NCI-H1417 (cell line): ENCODE data around the gene ERVV-1.
"Not testable (repeated sequence)": the region's sequence is repeated elsewhere in the genome, so short reads cannot be mapped to it uniquely, and the experiment has no call there.

ENCODE experiments used
- DNase-seq, 3 experiments: peaks; one replicate each; lab custom pipeline; 2025; lab: John Stamatoyannopoulos, UW

Gene ERVV-1, protein sequence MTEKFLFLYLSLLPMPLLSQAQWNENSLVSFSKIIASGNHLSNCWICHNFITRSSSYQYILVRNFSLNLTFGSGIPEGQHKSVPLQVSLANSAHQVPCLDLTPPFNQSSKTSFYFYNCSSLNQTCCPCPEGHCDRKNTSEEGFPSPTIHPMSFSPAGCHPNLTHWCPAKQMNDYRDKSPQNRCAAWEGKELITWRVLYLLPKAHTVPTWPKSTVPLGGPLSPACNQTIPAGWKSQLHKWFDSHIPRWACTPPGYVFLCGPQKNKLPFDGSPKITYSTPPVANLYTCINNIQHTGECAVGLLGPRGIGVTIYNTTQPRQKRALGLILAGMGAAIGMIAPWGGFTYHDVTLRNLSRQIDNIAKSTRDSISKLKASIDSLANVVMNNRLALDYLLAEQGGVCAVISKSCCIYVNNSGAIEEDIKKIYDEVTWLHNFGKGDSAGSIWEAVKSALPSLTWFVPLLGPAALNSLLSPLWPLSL

DNA sequence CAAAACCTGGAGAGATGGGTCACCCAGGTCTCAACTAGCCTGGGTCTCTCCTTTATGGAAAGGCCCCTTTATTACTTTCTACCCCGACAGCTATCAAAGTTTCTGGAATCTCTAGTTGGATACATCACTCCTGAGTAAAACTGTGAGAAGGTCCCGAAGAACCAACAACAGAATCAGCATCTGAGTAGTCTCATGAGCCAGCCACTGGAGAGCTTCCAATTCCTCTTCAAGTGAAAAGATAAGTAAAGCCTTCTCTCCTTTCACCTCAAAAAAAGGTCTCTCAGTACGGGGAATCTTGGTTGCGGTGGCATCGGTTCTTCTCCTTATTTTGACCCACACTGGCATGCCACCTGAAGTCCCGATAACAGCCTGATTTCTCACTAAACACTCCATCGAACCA lies at the start of gene ERVV-1:
Gene ERVV-1 (plus strand): TSS at position 301 of the 400 bp plus-strand sequence. CDS start 170 bp downstream, outside the sequence.
- DNase-seq, result no peak

DNA sequence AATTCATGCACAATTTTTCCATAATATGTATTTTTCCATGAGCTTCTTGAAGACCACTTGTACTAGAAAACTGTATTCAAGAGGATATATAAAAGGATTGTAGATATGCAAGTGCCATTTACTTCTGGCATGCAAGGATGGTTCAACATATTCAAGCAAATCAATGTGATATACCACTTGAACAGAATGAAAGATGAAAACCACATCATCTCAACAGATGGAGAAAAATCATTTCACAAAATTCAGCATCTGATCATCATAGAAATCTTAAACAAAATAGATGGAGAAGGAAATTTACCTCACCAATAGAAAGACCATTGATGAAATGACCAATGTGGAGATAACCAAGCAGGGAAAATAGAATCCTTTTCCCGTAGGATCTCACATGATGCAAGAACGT lies 45.9 kb upstream of the ERVV-1 start:
- DNase-seq, result no peak

DNA sequence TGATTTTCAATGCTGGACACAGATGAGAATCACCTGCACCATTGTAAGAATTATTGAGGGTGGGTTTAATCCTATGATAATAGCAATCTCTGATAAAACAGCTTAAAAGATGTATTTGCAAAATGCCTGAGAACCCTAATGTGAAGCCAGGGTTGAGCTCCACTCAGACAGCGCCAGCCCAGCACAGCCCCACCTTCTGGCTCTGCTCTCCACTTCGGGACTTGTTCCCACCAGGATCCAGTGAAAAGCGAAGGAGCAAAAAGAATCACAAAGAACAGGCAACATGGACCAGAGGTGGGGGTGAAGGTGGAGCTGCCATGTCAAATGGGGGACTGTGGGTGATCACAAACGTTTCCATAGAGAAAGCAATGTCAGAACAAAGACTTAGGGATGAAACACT lies 32.4 kb upstream of the ERVV-1 start:
- no peak for DNase-seq

DNA sequence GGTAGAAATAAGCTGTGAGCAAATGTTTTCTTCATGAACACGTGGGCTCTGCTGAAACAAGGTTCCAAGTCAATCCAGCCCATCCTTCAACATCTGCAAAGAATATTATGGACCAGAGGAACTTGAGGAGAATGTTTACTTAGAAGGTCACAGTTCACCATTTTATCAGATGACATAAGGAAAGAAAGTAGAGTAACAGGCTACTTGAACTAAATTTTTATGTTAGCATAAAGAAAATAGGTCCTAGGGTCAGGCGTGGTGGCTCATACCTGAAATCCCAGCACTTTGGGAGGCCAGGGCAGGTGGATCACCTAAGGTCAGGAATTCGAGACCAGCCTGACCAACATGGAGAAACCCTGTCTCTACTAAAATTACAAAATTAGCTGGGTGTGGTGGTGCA lies 30.6 kb upstream of the ERVV-1 start:
- DNase-seq, result not testable (repeated sequence)

DNA sequence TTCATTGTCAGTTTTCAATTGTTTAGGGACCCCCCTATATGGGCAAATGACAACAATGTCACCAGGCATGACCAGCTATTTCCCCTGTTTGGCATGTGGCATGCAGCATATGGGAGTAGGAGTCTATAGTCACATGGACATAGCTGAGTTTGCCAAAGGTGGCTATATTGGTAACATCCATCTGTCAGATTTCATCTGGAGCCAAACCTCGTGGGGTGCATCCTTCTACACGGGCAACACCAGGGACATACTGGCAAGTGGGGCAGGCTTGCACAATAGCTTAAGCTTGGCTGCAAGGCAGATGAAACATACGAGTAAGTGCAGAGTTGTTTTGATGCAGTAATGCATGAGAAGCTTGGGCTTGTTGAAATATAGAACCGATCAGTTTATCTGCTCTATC lies 26.5 kb upstream of the ERVV-1 start:
- DNase-seq, result no peak

DNA sequence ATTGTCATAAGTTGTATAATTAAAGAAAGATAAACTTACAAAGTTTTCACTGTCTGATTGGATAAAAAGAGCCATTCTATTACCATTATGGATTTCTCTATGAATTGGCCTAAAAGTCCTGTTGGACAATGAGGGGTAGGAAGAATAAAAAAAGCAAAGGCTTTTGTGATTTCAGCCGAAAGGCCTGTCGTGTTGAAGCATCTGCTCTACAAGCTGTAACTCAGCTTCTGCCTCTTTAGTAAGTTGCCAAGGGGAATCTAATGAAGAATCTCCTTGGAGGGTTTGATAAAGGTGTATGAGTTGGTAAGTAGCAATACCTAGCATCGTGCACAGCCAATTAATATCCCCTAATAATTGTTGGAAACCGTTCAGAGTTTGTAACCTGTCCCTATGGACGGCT lies 25.2 kb upstream of the ERVV-1 start:
- DNase-seq, result no peak

DNA sequence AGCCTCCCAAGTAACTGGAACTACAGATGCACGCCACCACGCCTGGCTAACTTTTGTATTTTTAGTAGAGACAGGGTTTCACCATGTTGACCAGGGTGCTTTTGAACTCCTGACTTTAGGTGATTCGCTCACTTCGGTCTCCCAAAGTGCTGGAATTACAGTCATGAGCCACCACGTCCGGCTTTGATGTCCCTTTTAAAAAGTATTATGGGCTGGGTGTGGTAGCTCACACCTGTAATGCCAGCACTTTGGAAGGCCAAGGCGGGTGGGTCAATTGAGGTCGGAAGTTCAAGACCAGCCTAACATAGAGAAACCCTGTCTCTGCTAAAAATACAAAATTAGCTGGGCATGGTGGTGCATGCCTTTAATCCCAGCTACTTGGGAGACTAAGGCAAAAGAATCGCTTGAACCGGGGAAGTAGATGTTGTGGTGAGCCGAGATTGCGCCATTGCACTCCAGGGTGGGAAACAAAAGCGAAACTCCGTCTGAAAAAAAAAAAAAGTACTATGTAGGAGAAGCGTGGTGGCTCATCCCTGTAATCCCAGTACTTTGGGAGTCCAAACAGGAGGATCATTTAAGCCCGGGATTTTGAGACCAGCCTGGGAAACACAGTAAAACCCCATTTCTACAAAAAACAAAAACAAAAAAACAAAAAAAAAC lies 22.8 kb upstream of the ERVV-1 start:
- DNase-seq, result no peak

DNA sequence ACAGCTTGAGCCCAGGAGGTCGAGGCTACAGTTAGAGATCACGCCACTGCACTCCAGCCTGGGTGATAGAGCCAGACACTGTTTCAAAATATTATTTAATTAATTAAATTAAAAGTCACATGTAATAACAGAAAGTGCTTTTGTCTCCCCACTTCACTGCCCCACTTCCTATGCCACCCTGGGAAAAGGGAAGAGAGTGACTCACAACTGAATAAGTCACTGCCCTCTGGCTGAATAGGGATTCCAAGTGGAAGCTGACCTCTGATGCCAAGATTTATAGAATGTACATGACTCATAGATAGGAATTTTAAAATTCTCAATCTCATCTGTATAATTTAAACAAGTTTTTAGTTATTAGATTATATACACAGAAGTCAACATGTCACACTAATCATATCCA lies 22.2 kb upstream of the ERVV-1 start:
- no peak for DNase-seq

DNA sequence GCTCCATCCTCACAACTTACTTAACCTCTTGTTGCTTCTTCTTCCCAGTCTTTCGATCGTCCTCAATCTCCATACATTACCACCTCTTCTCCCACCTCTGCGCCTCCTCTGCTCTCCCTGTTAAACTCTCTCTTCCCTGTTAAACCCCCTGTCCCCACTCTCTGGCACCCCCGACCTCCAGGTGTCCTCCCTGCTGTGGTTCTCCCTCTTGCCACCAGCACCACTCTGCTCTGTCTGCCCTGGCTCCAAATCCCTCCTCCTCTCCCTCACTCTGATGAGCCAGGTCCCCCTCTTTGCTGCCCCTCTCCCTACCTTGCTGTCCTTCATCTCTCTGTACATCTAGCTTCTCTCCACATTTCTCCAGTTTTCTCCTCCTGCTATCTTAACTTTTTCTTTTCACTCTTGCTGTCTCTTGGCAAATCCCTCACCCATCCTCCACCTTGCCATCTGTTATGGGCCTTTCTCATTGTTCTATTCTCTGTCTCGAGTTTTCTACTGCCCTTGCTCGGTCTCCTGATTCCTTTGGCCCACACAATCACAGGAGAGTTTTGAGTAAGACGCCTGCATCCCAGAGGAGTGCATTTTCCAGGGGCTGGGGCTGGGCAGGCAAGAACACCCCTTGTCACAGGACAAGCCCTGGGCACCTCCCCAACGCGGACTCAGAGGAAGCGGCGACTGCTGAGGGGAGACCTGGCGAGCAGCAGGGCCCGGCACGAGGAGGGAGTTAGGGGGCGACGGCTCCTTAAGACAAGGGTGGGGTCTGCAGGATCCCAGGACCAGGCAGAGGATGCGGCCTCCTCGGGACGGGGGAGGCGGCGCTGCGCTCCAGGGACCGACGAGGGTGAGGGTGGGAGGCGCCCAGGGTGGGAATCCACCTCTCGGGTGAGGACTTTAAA lies 21.4 kb upstream of the ERVV-1 start:
- DNase-seq, result no peak

DNA sequence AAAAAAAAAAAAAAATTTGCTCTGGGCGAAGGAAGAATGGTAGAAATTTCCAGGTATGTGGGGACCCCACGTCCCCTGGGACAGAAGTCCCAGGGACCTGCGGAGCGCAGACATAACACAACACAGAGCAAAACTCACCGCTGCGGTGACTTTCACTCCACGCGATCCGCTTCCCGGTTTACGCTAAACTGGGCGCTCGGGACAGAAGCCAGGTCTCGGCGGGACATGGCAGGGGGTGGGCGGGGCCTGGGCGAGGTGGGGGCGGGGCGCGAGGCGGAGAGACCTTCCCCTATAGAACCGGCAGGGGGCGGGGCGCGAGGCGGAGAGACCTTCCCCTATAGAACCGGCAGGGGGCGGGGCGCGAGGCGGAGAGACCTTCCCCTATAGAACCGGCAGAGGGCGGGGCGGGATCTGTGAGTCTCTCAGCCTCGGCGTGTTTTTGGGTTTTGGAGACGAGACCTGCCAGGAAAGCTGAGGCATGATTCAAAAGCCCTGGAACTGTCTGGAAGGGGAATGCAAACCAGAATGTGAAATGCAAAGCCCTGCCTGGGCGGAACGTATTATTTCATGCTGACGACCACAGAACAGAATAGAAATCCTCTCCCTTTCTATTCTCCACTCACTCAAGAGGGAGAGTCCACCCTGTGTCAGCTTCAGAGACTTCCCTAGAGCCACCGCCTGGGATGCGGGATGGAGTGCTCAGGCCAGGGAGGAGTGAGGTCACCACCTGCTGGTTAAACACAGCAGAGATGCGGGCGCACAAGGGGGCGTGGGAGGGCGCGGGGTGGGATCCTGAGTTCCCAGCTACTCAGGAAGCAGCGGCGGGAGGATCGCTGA lies 20.2 kb upstream of the ERVV-1 start:
- peak in 1 of 3 experiments; percentile 27 for DNase-seq

DNA sequence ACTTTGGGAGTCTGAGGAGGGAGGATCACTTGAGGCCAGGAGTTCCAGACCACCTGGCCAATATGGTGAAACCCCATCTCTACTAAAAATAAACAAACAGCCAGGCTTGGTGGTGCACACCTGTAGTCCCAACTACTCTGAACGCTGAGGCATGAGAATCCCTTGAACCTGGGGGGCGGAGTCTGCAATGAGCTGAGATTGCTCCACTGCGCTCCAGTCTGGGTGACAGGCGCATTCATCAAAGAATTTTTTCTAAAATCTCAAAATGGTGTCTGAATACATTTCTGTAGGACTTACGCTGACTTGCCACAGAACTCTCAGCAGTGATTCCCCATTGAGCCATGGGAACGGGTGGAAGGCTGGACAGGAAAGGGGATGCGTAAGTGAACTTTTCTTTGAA lies 18.0 kb upstream of the ERVV-1 start:
- no peak for DNase-seq

DNA sequence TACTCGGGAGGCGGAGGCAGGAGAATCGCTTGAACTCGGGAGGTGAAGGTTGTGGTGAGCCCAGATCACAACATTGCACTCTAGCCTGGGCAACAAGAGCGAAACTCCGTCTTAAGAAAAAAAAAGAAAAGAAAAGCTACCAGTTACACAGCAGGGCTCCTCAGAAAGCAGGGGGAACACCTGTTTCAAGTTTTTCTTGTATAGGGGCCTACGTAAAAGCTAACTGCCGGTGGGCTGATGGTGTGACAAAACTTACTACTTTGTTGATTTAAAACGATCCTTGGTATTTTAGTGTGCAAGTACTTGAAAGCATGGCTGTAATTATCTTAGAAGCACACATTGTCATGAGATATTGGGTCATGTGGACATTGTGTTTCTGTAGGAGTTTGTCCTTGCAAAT lies 15.7 kb upstream of the ERVV-1 start:
- no peak for DNase-seq

DNA sequence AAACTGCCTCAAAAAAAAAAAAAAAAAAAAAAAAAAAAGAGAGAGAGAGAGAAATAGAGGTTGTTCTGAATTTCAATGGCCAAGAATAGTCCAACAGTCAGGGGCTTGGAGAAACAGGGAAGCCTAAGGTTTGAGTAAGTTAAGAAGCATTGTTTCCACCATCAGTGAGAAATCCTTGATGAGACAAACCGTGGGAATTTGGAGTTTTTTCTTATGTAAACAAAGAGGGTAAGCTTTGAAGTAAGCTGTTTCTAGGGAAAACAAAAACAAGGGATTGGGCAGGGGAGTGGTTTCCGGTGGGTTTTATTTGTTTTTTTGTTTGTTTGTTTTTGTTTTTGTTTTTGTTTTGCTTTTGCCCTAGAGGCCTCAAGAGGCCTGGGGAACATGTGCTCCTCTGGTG lies 11.2 kb upstream of the ERVV-1 start:
- DNase-seq, result no peak

DNA sequence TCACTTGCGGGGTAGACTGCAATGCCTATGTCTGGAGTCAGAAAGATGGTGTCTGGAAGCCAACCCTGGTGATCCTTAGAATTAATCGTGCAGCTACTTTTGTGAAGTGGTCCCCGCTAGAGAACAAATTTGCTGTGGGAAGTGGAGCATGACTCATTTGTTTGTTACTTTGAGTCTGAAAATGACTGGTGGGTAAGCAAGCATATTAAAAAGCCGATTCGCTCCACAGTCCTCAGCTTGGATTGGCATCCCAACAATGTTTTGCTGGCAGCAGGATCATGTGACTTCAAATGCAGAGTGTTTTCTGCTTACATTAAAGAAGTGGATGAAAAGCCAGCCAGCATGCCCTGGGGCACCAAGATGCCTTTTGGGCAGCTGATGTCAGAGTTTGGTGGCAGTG lies 9.5 kb upstream of the ERVV-1 start:
- no peak for DNase-seq

DNA sequence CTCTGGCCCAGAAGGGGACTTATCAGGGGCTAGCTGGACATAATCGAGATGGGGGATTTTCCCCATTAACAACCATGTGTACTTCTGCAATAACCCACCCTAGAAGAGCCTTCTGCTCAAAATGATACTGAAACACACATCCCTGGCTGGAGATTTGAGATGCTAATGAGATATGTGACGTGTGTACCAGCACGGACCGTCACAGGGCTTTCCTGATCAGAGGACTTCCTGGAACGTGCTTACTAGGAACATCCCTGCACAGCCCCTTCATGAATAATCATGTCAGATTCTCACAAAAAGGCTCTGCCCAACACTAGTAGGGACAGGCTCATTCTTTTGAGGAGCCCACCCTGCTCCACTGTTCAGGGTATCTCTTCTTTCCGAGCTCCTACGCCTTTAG lies 6.5 kb upstream of the ERVV-1 start:
- no peak for DNase-seq

DNA sequence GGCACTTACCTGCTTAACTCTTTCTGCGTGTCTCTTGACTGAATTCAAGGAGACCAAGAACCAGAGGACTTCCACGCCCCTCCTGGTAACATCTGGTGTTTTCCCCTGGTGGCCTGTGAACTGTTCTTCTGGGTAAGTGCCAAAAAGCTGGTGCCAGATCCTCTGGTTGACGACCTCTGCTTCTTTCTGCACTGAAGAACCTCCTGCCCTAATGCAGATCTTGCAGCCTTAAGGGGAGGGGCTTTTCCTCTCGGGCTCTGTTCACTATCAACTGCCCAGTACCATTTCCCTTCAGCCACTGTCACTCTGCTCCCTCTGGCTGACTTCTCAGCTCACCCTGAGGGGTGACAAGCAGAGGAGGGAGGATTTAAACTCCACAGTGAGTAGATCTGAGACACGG lies 6.1 kb upstream of the ERVV-1 start:
- peak in 1 of 3 experiments; percentile 9 for DNase-seq

DNA sequence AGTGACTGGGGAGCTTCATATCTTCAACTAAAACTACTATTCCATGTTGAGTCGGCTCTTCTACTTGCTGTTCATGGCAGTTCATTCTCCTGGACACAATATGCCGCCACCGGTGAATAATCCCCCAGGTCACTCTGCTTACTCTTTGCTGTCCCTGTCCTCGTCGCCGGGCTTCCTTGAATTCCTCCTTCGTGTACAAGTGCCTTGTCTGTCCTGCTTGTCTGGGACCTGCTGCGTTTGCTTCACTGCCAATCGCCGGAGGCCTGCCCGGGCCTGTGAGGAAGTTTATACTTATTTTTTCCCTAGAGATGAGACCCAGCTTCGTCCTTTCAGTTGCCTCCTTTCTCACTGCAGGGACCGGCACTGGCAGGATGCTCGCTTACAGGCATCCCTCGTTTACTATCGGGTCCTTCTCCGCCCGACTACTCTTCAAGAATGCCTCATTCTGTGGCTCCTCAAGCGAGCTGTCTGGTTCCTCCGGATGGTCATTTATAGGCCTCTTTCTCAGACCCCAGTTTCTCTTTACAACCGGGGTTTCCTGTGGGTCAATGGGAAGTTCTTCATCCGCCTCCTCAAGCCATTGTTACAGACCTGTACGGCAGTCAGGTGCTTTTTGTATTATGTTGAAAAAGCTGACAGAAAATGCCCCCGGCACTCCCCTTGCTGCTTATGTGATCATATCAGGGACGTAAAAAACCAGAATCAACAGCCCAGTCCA lies 5.5 kb upstream of the ERVV-1 start:
- no peak for DNase-seq

DNA sequence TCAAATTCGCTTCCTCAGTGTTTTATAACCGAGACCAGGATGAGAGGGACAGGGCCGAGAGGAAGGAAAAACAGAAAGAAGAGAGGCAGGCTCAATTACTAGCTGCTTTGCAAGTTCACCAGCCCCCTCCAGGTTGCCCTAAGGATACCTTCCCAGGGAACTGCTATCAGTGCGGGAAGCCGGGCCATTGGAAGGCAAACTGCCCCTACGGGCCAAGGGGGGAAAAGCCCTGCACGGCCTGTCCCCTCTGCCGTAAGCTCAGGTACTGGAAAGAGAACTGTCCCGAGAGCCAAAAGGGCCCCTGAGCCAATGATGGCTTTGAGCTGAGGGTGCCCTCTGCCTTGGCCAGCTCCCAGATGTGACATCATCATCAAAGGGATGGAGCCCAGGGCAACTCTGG lies 3.2 kb upstream of the ERVV-1 start:
- no peak for DNase-seq

DNA sequence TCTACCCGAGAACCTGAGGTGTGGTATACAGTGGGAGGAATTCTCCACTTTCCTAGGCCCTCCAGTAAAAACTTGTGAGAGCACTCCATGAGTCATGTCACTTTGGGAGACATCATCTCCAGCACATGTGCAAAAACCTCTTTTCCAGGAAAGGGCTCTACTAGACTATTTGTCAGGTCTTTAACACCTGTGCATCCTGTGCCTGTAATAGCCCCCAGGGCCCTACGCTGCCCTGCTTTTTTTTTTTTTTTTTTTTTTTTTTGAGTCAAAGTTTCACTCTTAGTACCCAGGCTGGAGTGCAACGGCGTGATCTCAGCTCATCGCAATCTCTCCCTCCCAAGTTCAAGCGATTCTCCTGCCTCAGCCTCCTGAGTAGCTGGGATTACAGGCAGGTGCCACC lies 1.7 kb upstream of the ERVV-1 start:
- DNase-seq, result no peak

DNA sequence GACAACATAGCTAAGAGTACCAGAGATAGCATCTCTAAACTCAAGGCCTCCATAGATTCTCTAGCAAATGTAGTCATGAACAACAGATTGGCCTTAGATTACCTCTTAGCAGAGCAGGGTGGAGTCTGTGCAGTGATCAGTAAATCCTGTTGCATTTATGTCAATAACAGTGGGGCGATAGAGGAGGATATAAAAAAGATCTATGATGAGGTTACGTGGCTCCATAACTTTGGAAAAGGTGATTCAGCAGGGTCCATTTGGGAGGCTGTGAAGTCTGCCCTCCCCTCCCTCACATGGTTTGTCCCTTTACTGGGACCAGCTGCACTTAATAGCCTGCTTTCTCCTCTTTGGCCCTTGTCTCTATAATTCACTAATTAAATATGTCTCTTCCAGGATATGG lies 1.4 kb downstream of the ERVV-1 start:
- no peak for DNase-seq

DNA sequence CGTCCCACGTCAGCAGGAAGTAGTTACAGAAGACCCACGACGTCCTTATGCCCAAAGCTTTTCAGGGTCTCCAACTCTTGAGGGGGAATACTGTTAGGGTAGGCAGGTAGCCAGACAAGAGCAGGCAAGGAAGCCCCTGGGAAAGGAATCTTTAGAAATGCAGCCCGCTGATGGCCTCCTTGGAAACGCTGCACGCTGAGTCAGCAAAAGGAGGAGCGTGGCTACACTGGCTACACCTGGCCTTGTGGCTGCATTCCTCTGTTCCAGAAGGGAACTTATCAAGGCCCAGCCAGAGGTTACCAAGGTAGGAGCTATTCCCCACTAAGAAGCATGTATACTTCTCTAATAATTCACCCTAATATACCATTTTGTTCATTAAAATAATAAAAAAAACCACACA lies 2.0 kb downstream of the ERVV-1 start:
- no peak for DNase-seq
